ENCODE data around the gene WDCP.
"Not testable (repeated sequence)": the region's sequence is repeated elsewhere in the genome, so short reads cannot be mapped to it uniquely, and the experiment has no call there.

The WDCP gene

DNA sequence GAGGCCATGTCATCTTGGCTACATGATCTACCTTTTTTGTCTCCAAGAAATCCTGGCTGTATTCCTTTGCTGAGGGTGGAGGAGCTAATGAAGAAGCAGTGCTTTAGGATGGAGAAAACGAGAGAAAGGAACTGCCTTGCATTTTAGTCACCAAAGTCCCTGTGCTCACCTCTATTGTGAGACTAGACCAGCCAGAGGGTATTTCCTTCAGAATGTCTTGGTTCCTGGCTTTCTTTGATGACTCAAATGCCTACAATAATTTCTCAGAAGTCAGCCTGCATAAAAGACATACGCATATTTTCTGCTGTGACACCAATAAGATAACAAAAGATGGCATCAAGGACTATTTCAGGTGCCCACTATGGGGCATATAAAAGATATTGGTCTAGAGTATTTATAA is 18.1 kb upstream of the WDCP start:
- DNase-seq (ENCODE audit: low read depth) = no peak

DNA sequence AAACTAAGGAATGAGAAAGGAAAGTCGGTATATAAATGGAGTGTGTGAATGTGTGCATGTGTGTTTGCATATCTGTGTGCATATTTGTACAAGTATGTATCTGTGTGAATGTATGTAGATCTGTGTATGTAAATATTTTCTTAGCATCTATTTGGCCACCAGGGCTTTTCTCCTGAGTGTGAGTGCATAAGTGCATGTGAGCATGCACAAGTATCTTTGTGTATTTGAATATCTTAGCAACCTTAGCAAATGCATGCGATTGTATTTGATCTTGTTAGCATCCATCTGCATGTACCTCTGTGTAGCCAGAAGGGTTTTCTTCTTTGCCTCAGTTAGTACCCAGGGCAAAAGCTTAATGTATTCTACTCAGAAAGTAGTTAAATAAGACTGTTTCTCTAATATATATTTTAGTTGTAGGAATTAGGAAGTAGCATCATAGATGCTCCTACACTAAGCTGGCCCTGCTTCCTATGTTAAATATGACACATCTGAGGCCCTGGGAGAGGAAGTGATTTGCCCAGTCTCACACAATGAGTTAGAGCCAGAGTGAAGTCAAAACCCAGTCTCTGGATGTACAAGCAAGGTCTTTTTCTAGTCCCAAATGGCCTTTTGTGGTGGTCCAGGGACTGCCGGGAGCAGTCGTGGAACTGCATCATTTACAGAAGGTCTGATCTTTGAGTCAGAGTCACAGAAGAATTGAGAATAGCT is 11.5 kb upstream of the WDCP start:
- DNase-seq (ENCODE audit: low read depth) = no peak

DNA sequence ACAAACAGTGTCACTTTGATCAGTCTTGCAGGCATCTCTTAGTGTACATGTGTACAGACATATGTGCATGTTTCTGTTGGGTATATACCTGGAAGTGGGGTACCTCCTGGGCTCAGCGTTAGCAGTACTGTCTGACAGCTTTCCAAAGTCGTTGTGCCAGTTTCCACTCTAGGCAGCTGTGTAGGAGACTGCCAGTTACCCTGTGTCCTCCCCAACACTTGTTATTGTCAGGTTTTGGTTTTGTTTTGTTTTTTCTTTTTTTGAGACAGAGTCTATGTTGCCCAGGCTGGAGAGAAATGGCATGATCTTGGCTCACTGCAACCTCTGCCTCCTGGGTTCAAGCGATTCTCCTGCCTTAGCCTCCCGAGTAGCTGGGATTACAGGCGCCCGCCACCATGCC is 8.6 kb upstream of the WDCP start:
- no peak for DNase-seq (ENCODE audit: low read depth)

DNA sequence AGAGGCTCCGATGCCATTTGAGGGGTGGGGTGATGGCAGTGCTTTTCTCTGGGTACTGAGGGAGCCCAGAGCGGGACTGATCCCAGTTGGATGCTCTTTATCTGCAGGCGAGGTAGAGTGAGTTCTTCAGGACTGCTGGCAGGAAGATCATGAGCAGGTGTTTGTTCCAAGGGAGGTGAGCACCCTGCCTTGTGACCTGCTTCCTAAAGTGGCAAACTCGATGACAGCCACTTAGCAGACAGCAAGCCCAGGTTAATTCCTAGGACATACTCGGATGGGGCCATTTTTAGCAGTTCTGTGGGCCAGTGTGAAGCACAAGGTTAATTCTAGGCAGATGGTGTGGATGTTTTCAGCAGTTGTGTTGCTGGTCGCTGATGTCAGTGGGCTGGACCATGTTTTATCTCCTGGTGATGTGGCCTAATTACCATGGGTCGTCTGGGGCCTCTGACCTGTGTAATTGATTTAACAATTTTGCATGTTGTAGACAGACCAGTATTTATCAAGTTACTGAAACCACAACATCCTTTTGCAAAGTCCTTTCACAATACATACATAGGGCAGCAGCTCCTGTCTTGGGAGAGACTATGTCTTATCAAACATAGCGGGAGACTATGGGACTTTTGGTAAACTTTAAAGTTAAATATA is 7.3 kb upstream of the WDCP start:
- DNase-seq (ENCODE audit: low read depth) = no peak

DNA sequence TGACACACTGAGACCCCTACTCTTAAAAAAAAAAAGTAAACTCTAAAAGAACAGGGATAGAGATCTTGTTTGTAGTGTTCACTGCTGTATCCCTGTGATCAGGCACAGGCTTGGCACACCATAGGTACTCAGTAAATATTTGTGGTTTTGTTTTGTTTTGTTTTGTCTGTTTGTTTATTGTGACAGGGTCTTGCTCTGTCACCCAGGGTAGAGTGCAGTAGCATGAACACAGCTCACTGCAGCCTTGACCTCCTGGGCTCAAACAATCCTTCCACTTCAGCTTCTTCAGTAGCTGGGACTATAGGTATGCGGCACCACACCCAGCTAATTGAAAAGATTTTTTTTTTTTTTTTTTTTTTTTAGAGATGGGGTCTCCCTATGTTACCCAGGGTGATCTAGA is 5.8 kb upstream of the WDCP start:
- DNase-seq (ENCODE audit: low read depth) = no peak

DNA sequence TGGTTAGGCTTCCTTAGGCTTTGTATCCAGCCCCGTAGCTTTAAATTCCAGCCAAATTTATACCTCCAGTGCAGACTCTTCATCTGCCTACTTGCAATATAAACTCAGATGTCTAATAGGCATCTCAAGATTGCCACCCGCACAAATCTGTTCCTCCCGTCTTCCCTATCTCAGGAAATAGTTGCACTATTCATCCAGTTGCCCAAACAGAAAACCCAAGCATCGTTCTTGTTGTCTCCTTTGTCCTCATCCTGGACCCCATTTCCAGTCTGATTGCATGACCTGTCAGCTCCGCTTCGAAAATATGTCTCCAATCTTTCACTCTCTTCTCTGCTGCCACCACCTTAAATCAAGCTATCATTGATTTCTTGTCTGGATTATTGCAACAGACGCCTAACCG is 4.6 kb upstream of the WDCP start:
- no peak for DNase-seq (ENCODE audit: low read depth)

DNA sequence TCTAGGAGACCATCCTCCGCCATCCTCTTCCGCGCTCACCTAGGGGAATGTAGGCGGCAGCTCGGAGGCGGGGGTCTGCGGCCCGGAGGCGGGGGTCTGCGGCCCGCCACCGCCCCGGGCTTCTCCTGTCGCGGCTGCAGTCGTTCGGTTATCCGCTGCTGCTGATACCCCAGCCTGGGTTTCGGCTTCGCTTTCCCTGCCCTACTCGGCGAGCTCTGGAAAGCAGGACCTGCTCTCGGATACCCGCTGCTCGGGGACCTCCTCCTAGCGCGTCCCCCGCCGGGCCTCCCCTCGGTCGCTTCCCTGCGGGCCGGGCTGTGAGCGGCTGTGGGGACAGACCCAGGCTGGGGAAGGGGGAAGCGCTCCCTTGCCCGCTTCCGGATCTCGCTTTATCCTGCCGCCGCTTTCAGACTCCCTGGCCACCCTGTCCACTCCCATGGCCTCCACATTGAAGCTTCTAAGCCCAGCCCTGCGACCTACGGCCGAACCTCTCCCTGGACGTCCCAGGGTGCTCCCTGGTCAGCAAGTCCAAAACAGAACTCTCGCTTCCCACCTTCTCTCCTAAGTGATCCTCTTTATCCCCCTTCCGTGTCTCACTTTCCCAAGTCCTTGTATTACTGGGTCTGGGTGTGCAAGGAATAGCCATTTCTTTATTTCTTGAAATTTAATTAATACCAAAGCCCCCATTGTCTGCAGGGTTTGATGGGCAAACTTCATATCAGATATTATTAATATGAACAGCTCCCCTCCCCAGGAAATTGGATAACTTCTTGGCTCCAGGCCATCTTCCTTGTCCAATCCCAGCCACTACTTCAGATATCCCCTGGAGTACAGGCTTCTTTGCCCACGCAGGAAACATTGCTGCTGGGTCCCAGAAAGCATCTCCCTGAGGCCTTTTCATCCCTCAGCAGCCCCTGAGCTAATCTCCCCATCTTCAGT is 3.1 kb upstream of the WDCP start:
- no peak for DNase-seq (ENCODE audit: low read depth)

DNA sequence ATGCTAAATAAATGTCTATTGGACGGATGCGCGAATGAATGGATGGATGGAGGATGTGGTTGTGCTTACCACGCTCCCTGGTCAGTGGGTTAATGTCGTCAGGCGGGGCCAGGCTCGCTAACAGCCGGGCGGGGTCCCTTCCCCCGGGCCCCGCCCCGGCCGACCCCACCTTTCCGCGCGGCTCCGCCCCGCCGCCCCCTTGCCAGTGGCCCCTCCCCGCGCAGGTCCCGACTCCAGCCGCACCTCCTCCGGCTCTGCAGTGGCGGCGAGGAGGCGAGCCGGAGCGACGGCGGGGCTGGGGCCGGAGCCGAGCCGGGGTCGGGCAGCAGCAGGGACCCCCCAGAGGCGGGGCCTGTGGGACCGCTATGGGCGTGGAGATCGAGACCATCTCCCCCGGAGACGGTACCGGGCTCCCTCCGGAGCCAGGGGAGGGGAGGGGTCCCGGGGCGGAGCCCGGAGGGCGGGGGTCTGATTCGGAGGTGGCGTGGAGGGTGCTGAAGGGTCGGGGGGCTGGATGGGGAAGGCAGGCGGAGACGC is 2.4 kb upstream of the WDCP start, which contains the start of gene FKBP1B:
Gene FKBP1B, plus strand, starts transcription at position 257 of the 537 bp plus-strand sequence. Its CDS starts 109 bp downstream, at position 366.
- peak; percentile 40 for DNase-seq (ENCODE audit: low read depth)

DNA sequence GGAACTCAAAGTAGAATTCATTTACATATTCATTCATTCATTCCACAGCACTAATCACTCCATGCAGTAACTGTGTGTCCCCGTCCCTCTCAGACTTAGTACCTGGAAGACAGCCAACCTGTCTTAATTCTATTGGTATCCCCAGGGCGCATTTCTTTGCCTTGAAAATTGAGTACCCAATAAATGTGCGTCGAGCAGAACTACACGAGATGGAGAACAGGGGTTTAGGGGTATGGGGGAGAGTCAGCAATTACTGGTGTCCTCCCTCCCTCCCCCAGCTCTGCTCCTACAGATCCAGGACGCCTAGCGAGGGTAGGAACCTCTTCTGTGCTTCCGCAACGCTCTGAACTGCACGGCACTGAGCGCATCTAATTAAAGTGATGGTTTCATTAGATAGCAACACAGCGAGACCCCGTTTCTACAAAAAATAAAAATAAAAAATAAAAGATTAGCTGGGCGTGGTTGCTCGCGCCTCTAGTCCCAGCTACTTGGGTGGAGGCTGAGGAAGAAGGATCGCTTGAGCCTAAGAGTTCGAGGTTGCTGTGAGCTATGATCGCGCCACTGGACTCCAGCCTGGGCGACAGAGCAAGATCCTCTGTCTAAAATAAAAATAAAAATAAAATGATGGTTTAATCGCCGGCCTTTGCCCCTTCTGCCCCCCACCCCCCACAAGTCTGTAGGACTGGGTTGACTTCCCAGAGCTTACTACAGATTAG is 1.7 kb upstream of the WDCP start:
- DNase-seq (ENCODE audit: low read depth) = no peak

DNA sequence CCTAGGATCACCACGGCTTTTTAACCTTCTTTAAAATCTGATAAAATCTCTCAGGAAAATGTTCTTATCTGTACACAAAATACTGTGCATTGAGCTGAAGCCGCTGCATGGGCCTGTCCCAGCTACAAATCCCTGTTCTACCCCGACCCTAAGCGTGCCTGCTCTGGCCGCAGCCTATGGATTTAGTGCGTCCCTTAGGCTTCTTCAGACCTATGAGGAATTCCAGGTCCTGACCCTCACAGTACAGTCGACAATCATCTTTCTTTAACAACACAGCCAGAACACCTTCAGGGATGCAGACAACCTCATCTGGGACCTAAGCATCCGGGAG is 477 bp upstream of the WDCP start:
- DNase-seq (ENCODE audit: low read depth) = no peak

DNA sequence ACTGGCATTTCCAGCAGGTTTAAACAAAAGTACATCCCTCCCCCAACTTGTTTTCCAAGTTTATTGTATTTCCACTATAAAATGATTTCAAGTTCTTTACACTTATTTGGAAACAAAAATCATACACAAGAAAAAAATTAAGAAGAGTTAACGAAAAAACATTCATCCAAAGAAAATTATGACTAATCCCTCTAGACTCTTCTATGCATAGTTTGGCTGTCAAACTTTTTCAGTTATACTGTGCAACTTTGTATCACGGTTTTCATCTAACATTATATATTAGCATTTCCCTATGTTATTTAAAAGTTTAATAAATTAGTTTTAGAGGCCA is 627 bp downstream of the WDCP start:
- DNase-seq (ENCODE audit: low read depth) = no peak

DNA sequence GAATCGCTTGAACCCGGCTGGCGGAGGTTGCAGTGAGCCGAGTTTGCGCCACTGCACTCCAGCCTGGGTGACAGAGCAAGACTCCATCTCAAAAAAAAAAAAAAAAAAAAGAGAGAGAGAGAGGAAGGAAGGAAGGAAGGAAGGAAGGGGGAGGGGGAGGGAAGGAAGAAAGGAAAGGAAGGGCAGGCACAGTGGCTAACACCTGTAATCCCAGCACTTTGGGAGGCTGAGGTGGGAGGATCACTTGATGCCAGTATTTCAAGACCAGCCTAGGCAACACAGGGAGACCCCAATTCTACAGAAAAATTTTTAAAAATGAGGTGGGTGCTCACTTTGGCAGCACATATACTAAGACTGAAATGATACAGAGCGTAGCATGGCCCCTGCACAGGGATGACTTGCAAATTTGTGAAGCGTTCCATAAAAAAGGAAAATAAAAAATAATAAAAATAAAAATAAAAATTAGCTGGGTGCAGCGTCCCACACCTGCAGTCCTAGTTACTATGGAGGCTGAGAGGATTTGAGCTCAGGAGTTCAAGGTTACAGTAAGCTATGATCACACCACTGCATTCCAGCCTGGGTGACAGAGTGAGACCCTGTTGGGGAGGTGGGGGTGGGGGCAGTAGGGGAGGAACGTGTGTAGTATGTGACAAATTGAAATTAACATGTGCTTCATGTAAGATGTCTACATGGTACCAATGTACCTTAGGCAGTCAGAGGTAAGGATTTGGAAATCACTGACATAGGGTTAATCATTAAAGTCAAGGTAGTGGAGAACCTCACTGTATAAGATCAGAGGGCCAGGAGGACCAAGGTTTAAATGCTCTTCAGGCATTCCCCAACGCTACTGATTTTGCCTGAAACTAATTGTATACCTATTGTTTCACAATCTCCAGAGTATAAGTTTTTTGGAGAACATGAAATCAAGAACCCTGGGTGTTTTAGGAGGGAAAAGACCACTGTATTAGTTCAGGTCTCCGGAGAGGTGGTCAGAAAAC is 1.4 kb downstream of the WDCP start:
- DNase-seq (ENCODE audit: low read depth) = no peak

DNA sequence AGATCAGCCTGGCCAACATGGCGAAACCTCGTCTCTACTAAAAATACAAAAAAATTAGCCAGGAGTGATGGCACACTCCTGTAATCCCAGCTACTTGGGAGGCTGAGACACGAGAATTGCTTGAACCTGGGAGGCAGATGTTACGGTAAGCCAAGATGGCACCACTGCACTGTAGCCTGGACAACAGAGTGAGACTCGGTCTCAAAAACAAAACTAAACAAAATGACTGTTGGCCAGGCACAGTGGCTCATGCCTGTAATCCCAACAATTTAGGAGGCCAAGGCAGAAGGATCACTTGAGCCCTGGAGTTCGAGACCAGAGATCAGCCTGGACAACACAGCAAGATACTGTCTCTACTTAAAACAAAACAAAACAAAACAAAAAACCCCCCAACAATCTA is 4.1 kb downstream of the WDCP start:
- not testable (repeated sequence) for DNase-seq (ENCODE audit: low read depth)

DNA sequence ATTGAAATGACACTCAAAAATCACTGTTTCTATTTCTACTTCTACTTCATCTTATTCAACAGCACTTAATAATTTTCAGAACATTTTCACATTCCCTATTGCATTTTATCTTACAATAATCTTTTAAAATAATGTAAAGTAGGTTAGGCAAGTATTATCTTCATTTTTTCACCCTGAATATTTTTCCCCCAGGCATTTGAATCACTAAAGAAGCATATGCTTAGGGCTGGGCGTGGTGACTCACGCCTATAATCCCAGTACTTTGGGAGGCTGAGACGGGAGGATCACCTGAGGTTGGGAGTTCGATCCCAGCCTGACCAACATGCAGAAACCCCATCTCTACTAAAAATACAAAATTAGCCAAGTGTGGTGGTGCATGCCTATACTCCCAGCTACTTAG is 6.7 kb downstream of the WDCP start:
- no peak for DNase-seq (ENCODE audit: low read depth)

DNA sequence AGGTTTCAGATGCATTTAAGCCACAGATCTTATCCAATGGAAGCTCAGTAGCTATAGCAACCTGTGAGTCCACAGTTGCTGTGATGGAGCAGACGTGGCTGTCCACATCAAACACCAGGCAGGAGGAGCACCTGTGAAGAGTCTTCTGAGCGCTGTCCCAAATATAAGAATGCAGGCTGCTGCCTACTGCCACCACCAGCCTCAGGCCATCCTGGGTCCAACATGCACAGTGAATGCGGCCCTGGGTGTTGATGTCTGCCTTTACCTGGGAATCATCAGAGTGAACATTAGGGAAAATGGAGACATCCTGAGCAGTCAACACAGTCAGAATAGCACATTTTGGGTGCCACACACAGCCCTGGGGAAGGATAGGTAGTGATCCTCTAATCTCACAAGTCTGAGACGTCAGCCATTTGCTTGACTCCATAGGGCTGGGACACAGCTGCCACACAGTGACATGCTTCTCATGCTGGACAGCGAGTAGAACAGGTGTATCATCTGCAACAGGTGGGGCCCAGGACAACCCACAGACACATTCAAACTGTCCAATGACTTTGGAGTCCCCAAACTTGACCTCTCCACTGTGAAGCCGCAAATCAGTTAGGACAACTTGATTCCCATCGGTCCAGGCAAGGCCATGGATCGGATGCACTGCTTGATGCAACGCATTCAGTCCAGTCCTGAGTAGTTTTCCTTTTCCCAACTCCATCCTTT is 8.2 kb downstream of the WDCP start:
- no peak for DNase-seq (ENCODE audit: low read depth)

DNA sequence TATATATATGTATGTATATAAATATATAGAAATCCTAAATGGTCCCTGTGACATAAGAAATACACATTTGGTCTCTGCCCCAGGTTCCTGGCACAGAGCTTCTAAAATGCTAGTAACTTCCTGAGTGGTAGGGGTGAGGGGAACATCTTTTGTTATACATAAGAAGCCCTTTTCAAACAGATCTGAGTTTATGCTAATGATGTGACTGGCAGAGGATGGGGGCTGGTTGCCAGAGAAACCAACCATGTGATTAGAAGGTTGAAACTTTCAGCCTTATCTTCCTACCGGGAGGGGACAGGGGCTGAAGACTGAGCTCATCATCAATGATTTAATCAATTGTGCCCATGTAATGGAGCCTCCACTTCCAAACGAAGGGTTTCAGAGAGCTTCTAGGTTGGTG is 21.0 kb downstream of the WDCP start:
- no peak for DNase-seq (ENCODE audit: low read depth)

DNA sequence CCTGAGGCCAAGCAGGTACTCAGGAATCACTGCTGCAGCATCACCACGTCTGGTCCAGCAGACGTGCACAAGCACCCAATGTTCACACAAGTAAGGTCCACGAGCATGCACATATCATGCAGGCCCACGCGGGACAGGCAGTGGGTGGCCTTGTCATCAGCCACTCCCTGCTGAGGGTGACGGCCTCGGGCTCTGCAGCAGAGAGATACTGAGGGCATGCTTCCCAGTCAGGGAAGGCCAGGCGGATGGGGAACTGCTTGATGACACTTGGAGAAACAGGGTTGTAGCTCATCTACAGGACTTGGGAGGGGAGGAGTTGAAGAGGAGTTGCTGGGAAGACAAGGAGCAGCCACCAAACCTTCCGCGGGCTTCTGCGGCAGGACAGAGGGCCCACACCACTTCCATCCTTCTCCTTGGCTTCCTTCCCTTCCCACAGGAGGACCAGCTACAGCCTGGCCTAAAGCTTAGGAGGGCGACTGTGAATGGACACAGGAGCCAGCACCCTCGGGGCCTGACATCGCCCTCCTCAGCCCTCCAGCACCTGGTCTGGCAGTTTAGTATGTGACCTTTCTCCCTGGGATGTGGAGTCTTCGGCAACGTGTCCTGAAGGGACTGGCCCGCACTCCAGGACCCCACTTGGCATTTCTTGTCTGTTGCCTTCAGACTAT is 22.1 kb downstream of the WDCP start:
- no peak for DNase-seq (ENCODE audit: low read depth)

DNA sequence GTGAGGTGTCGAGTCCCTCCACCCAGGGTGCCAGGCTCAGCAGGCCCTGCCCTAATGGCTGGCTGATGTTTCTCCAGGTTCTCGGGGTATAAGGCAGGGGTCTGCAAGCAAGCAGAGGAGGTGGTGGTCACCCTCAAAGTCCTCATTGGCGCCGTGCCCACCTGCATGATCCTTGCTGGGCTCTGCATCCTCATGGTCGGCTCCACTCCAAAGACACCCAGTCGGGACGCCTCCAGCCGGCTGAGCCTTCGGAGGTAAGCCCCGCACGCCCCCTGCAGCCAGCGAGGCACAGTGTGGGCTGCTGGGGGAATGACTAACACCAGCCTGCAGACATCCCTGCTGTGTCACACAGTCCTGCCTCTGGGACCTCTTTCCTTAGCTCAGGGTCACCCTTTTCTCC is 23.2 kb downstream of the WDCP start:
- no peak for DNase-seq (ENCODE audit: low read depth)

DNA sequence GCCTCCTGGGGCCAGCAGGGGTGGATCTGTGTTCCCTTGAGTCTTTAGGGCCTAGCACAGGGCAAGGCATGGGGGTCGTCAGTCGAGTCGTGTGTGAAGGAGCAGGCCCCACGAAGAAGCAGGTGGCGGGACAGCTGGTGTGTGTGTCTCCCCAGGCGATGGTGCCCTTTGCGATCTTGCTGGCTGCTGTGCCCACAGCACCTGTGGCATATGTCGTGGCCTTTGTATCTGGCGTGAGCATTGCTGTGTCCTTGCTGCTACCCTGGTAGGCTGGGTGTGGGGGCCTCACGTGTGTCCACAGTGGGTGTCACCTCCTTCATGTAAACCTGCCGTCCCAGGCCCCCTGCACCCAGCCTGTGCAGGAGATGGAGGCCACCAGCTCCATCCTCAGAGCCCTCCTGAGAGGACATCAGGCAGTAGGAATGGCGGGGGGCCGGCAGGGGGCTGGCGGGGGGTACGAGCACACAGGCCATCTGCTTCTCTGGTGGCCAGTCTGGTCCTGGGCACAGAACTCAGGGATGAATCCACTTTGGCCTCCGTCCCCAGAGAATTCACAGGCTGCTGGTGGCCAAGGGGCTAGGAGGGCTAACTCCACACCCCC is 24.1 kb downstream of the WDCP start:
- DNase-seq (ENCODE audit: low read depth) = no peak

Data from T follicular helper cell (primary cell).